Skeletal muscle satellite cell (primary cell): Measurements from ENCODE around the gene DENND6B.
"Not testable (repeated sequence)": the region's sequence is repeated elsewhere in the genome, so short reads cannot be mapped to it uniquely, and the experiment has no call there.

Experiments used
- H3K27me3 ChIP-seq: 2 replicates; pipeline ENCODE4 v1.7.0; 2013; ENCODE audit warnings: low read length; ENCODE audit not compliant: control insufficient read depth, insufficient read depth
- H3K36me3 ChIP-seq: 2 replicates; pipeline ENCODE4 v1.7.0; 2013; ENCODE audit warnings: mild to moderate bottlenecking, control low read depth, low read length; ENCODE audit not compliant: insufficient read depth
- H3K4me1 ChIP-seq: 2 replicates; pipeline ENCODE4 v1.7.0; 2013; ENCODE audit warnings: low read length; ENCODE audit not compliant: control insufficient read depth, insufficient read depth
- H3K4me2 ChIP-seq: 2 replicates; pipeline ENCODE4 v1.7.0; 2013; ENCODE audit warnings: mild to moderate bottlenecking, low read length
- H3K4me3 ChIP-seq: 2 replicates; pipeline ENCODE4 v1.7.0; 2013; ENCODE audit warnings: low read length
- H3K9ac ChIP-seq: 2 replicates; pipeline ENCODE4 v1.7.0; 2013; ENCODE audit warnings: mild to moderate bottlenecking, low read depth, low read length, moderate library complexity
- H3K9me3 ChIP-seq: replicated peaks from 2 replicates; pipeline ENCODE4 v1.7.0; 2013; ENCODE audit warnings: mild to moderate bottlenecking, control low read depth, low read length

DENND6B gene

DNA sequence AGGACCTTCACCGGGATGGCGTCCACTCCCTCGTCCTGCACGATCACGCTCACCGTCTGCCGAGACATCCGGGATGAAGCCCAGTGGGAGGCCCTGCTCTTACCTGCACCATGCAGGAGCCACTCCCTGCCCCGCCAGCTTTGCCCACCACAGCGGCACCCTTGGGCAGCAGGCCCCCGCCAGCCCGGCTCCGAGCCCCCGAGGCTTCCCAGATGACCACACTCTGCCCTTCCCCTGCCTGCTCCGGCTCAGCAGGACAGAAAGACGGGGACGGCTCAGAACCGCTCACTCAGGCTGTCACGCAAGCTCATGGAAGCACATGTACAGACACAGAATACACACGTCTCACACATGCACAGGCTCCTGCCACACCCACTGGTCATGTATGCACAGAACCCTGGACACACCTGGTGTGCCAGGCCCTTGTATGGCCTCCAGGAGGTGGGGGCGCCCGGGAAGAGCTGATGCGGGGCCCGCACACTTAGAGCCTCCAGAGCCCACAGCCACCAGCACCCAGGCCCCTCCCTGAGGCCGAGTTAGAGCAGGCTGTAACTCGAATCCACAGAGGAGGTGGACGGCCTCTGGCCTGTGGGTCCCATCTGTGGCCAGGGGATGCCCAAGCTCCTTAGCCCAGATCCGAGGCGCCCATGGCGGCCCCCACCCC lies 47.7 kb downstream of the DENND6B start:
- Histone ChIP-seq H3K4me3 (no peak overlapping the region), H3K36me3 (peaks cover 88% of the 10 kb centered on the region), H3K27me3 (no peaks in the 10 kb centered on the region), H3K9me3 (no peaks in the 10 kb centered on the region), H3K4me1 (peaks cover 16% of the 10 kb centered on the region), H3K9ac (no peak overlapping the region), H3K4me2 (no peak overlapping the region)

GRCh38 chr22:50278461-50278860 lies 48.4 kb downstream of the DENND6B start:
- Histone ChIP-seq H3K9ac (no peak overlapping the region), H3K4me3 (no peak overlapping the region), H3K9me3 (no peaks in the 10 kb centered on the region), H3K4me2 (no peak overlapping the region), H3K36me3 (peaks cover 86% of the 10 kb centered on the region), H3K4me1 (peaks cover 16% of the 10 kb centered on the region), H3K27me3 (no peaks in the 10 kb centered on the region)

DNA sequence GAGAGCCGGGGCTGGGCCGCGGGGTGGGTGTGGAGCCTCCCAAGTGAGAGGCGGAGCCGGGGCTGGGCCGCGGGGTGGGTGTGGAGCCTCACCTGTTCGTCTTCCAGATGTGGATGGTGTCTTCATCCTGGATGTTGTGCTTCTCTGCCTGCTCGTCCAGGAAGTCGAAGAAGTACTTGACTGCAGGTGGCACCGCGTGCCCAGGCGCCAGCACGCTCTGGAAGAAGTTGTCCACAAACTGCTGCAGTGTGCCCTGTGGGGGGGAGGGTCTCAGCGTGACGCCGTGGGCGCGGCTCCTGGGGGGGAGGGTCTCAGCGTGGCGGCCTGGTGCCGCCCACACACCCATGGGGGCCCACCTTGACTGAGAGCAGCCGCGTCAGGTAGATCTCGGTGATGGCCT lies 49.1 kb downstream of the DENND6B start:
- Histone ChIP-seq H3K9ac (no peak overlapping the region), H3K36me3 (peaks cover 84% of the 10 kb centered on the region)

GRCh38 chr22:50276143-50276542 lies 50.7 kb downstream of the DENND6B start:
- H3K9ac ChIP-seq, result no peak overlapping the region
- no peaks in the 10 kb centered on the region for H3K9me3 ChIP-seq
- H3K4me2 ChIP-seq, result no peak overlapping the region
- H3K4me1 ChIP-seq, result peaks cover 6% of the 10 kb centered on the region
- H3K36me3 ChIP-seq, result peaks cover 71% of the 10 kb centered on the region
- H3K27me3 ChIP-seq, result no peaks in the 10 kb centered on the region
- H3K4me3 ChIP-seq, result no peak overlapping the region

More for the DNA sequence above, 49.1 kb downstream of the DENND6B start:
- Histone ChIP-seq H3K9me3 (no peaks in the 10 kb centered on the region), H3K4me1 (peaks cover 12% of the 10 kb centered on the region), H3K27me3 (no peaks in the 10 kb centered on the region), H3K4me3 (no peak overlapping the region), H3K4me2 (no peak overlapping the region)

DNA sequence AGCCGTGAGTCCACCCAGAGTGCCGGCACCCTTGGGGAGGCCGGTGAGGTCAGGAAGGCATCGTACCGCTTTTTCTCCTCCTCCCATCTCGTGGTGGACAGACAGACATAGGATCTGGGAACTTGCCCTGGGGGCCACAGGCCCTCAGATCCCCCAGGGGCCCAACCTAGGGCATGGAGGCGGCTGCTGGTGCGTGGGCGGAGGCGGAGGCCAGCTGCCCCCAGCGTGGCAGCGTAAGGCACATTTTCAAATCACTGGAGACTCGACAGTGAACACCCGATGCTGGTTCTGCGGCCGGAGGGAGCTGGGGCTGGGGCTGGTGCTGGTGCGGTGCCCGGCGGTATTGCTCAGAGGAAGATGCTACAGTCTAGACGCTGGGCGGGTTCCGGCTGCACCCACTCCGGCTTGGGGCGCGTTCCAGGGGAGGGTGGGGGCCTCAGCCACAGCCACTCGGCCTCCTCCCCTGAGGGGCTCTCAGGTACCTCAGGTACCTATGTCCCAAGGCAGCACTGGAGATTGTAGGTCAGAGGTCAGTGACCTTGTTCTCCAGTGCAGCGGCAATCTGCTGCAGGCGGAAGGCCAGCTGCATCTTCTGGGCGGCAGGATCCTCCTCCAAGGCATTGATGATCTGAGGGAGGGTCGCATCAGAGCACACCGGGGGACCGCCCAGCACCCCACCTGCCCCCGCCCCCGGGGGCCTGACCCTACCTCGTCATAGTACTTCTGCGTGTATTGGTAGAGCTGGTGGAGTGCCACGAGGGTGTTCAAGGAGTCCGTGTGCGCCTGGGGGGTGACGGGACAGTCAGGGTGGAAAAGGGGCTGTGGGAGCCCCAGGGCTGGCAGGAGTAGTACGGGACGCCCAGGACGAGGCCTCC lies 51.4 kb downstream of the DENND6B start:
- Histone ChIP-seq H3K36me3 (peaks cover 65% of the 10 kb centered on the region), H3K9ac (no peak overlapping the region), H3K27me3 (no peaks in the 10 kb centered on the region), H3K4me2 (no peak overlapping the region), H3K4me3 (no peak overlapping the region), H3K9me3 (no peaks in the 10 kb centered on the region), H3K4me1 (peaks cover 13% of the 10 kb centered on the region)

- Histone ChIP-seq H3K27me3 (no peaks in the 10 kb centered on the region), H3K9me3 (no peaks in the 10 kb centered on the region), H3K4me1 (peaks cover 13% of the 10 kb centered on the region), H3K4me3 (no peak overlapping the region), H3K36me3 (peaks cover 58% of the 10 kb centered on the region), H3K9ac (no peak overlapping the region), H3K4me2 (no peak overlapping the region)
Measured at GRCh38 chr22:50274771-50275170, 52.0 kb downstream of the DENND6B start.

DNA sequence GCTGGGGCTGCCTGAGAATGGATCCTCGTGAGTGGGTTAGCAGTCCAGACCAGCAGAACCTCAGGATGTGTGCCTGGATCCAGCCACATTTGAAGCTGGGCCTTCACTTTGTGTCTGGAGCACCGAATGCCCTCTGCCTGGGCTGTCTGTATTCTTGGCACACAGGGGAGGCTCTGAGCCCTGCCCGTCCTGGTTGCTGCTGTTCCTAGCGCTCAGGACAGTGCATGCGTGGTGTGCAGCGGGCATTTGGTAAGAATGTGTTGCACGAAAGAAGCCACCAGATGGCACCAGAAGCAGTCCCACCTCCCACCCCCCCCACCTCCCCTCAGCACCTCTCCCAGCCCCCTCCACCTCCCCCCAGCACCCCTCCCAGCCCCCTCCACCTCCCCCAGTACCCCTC lies 52.5 kb downstream of the DENND6B start:
- no peak overlapping the region for H3K9ac ChIP-seq
- H3K4me1 ChIP-seq, result peaks cover 13% of the 10 kb centered on the region
- H3K9me3 ChIP-seq, result no peaks in the 10 kb centered on the region
- H3K36me3 ChIP-seq, result peaks cover 54% of the 10 kb centered on the region
- H3K4me3 ChIP-seq, result no peak overlapping the region
- no peaks in the 10 kb centered on the region for H3K27me3 ChIP-seq
- no peak overlapping the region for H3K4me2 ChIP-seq

DNA sequence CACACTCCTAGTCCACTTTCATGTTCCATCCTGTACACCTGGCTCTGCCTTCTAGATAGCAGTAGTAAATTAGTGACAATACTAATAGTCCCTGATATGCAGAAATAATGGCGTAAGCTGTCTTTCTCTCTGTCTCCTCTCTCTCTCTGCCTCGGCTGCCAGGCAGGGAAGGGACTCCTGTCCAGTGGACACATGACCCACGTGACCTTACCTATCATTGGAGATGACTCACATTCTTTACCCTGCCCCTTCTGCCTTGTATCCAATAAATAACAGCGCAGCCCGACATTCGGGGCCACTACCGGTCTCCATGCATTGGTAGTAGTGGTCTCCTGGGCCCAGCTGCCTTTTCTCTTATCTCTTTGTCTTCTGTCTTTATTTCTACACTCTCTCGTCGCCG lies 53.0 kb downstream of the DENND6B start:
- H3K4me3 ChIP-seq, H3K27me3 ChIP-seq, H3K4me2 ChIP-seq, H3K9ac ChIP-seq, H3K9me3 ChIP-seq: not testable (repeated sequence)
- Histone ChIP-seq H3K36me3 (peaks cover 48% of the 10 kb centered on the region), H3K4me1 (peaks cover 13% of the 10 kb centered on the region)

DNA sequence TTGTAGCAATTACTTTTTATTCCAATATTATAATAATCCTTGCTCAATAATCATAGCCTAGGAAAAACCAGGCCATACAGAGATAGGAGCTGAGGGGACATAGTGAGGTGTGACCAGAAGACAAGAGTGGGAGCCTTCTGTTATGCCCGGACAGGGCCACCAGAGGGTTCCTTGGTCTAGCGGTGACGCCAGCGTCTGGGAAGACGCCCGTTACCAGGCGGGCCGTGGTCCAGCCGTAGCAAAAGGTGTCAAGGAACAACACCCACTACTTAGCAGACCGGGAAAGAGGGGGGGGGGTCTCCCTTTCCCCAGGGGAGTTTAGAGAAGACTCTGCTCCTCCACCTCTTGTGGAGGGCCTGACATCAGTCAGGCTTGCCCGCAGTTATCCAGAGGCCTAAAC lies 53.5 kb downstream of the DENND6B start:
- H3K4me3 ChIP-seq, H3K9ac ChIP-seq, H3K4me2 ChIP-seq, H3K27me3 ChIP-seq, H3K9me3 ChIP-seq: not testable (repeated sequence)
- peaks cover 44% of the 10 kb centered on the region for H3K36me3 ChIP-seq
- H3K4me1 ChIP-seq, result peaks cover 14% of the 10 kb centered on the region

DNA sequence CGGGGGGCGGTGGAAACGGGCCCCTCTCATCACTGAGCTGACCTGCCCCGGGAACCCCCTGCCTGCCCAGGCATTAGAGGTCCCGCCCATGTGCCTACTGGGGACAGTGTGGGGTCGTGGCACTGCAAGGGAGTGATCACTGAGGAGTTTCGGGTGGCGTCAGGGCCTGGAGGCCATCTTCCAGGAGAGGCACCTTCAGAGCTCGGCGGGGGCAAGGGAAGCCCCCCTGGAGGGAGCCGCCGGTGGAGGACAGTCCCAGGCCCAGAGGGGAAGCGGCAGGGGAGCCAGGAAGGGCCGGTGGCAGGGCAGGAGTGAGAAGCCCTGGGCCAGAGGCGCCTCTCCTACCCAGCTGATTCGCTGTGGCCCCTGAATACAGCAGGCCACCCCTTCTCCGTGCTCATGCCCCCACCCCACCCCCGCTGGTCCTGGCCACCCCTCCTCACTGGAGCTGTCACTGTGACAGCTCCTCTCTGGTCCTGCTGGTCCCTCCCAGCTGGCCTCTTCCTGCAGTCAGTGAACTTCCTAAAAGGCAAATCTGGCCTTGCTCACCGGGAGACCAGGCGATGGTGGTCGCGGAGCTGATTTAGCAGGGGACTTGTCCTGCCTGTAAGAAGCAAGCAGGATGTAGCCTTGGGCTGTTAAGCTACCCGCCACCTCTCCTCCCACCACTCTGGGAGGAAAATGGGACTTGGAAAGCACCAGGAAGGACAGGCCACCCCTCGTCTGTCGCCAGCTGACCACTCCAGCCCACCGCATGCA lies 54.6 kb downstream of the DENND6B start:
- Histone ChIP-seq H3K9me3 (no peaks in the 10 kb centered on the region), H3K9ac (no peak overlapping the region), H3K4me2 (no peak overlapping the region), H3K27me3 (no peaks in the 10 kb centered on the region), H3K36me3 (peaks cover 33% of the 10 kb centered on the region), H3K4me1 (peaks cover 24% of the 10 kb centered on the region), H3K4me3 (no peak overlapping the region)

DNA sequence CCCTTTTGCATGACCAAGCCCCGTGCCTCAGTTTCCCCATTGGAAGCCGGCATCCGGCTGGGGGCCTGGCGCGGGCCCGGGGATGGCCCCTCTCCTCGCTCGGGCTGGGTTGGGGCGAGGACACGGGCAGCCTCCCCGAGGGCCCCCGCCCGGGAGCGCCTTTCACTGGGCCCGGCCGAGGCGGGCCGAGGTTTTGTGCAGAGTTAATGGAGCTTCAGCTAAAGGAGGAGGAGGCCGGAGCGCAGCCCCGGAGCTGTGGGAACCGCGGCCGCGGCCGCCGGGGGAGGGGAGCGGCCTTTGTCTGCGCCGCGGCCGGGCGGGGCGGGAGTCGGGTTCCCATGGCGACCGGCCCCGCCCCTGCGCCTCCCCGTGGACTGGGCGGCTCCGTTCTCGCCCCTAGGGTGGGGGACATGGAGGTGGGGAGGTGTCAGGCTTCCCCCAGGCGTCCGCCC lies 55.3 kb downstream of the DENND6B start:
- H3K4me3 ChIP-seq, result peak overlapping the region; percentile 69
- H3K9me3 ChIP-seq, result no peaks in the 10 kb centered on the region
- H3K36me3 ChIP-seq, result peaks cover 27% of the 10 kb centered on the region
- H3K27me3 ChIP-seq, result no peaks in the 10 kb centered on the region
- peak overlapping the region; percentile 96 for H3K4me2 ChIP-seq
- peaks cover 25% of the 10 kb centered on the region for H3K4me1 ChIP-seq
- H3K9ac ChIP-seq, result no peak overlapping the region
